GM21447 (cell line): ENCODE measurements around the gene PTCD3.

Source experiments
- ATAC-seq: cut with Tn5 transposase; IDR thresholded peaks from one replicate; pipeline ENCODE4 v1.9.1; 2021; ENCODE audit not compliant: unreplicated experiment

PTCD3 gene

DNA sequence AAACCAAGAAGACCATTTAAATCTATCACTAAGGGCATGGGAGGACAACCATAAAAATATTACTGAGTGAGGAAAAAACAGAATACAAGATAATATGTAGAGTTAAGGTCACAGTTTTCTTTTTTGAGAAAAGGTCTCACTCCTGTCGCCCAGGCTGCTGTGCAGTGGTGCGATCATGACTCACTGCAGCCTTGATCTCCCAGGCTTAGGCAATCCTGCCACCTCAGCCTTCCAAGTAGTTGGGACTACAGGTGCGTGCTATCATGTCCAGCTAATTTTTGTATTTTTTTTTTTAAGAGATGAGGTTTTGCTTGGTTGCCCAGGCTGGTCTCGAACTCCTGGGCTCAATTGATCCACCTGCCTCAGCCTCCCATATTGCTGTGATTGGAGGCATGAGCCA, 24.3 kb upstream of the PTCD3 start:
- no peak for ATAC-seq

DNA sequence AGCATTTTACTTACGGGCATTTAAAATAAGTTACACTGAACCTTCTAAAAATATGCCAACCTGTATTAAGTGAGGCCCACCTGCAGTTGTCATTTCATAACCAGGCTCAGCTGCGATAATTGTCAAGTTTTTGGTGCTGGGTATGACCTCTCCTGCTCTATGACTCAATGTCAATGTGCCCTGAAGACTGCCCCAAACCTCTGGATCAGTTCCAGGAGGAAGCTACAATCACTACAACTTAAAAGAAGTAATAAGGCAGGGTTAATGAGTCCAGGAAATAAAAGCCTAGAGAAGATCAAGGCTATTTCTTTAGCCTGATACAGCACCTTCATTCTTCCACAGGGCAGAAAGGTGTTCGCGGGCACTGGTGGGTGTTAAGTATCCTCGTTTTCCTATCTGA, 23.3 kb upstream of the PTCD3 start:
- ATAC-seq, result no peak

GRCh38 chr2:86087936-86088850, 17.8 kb upstream of the PTCD3 start:
- ATAC-seq, result no peak

DNA sequence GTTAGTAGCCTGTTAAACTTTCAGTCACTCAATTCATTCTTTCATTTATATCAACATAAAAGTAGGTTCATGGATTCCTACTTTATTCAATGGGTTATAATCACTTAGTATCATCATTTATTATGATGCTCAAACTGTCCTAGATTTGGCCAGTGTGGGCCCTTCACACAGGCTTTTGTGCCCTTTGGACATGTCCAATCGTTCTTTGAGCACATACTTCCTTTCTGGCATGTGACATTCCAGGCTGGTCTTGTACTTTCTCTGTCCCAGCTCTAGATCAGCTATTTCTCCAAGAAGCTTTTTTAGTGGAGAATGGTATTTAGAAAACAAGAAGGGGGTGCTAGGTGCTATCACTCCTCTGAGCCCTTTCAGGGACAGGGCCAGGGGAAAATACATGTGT, 11.8 kb upstream of the PTCD3 start:
- ATAC-seq, result no peak

DNA sequence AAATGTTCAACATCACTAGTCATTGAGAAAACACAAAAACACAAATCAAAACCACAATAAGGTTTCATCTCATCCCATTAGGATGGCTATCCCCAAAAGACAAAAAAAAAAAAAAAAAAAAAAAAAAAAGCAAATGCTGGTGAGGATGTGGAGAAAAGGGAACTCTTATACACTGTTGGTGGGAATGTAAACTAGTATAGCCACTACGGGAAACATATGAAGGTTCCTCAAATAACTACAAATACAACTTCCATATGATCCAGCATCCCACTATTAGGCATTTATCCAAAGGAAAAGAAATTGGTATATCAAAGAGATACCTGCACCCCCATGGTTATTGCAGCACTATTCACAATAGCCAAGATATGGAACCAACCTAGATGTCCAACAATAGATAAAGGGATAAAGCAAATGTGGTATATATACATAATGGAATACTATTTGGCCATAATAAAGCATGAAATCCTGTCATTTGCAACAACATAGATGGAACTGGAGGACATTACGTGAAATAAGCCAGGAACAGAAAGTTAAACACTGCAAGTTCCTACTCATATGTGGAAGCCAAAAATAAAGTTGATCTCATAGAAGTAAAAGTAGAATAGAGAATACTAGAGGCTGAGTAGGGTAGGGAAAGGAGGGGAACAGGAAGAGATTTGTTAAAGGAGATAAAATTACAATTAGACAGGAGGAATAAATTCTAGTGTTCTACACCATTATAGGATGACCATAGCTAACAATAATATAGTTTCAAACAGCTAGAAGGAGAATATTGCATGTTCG, 8.7 kb upstream of the PTCD3 start:
- no peak for ATAC-seq

DNA sequence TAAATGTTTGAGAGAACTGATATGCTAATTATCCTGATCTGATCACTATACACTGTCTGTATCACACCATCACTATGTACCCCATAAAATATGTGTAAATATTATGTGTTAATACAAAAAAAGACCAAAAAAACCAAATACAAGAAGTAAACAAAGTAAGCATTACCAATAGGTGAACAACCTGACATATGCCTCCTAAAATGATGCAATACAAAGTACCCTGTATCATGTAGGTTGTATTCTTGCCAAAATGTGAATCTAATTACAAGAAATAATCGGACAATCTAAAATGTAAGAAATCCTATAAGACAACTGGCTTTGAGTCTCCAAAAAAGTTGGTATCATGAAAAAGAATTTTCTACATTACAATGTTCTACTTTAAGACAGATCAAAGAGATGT, 8.1 kb upstream of the PTCD3 start:
- no peak for ATAC-seq

DNA sequence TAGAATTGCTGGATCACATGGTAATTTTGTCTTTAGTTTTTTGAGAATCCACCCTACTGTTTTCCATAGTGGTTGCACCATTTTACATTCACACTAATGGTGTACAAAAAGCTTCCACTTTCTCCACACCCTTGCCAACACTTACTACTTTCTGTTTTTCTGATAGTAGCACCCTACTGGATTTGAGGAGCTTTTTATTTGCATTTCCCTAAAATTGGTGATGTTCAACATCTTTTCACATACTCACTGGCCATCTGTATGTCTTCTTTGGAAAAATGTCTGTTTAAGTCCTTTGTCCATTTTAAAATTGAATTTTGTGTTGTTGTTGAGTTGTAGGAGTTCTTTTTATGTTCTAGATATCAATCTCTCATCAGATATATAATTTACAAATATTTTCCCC, 3.9 kb upstream of the PTCD3 start:
- no peak for ATAC-seq

- ATAC-seq, result peak; percentile 75
Measured at GRCh38 chr2:86105252-86105968, 625 bp upstream of the PTCD3 start, which contains the start of gene POLR1A. Gene POLR1A, minus strand, starts transcription at chr2:86105886. Its CDS starts 110 bp downstream, at chr2:86105776.

DNA sequence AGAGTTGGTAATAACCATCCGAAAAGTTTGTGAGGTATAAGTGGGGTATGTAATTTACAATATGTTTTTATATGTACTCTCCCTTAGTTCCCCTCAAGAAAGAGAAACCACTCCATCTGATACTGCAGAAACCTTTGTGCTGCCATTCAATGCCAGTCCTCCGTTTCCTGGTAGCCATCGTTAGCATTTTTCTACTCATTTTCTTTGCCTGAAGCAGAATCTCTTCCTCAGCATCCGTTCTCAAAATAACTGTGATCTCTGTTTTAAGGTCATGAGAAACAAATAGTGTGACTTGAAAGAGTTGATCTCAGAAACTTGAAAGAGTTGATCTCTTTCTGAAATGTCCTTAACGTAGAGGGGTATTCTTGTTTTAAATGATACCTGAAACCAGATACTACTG, 996 bp downstream of the PTCD3 start:
- ATAC-seq, result no peak

- no peak for ATAC-seq
Measured at GRCh38 chr2:86118130-86118529, 12.1 kb downstream of the PTCD3 start.

DNA sequence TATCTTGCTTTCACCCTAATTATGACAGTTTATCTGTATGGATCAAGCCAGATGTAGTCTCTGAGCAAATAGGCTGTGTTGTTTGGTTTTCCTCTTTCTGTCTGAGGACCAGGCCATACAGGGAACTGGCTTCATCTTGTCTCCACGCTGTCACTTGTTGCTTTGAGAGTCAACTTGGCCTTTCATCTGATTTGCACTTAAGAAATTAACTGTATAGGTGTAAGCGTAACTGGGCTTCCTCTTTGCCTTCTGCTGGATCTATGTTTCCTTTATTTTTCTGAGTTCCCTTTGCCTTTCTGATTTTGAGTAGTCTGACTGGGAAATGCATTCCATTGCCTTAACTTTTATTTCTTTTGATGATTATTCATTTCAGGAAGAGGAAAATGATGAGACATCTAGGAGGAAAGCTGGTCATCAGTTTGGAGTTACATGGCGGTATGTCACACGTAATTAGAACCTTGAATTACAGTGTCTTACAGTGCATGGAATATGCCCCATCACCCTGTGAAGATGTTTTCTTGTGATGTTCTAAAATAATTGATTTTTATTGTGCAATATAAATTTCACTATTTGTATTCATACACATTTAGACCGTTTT, 17.4 kb downstream of the PTCD3 start:
- no peak for ATAC-seq

DNA sequence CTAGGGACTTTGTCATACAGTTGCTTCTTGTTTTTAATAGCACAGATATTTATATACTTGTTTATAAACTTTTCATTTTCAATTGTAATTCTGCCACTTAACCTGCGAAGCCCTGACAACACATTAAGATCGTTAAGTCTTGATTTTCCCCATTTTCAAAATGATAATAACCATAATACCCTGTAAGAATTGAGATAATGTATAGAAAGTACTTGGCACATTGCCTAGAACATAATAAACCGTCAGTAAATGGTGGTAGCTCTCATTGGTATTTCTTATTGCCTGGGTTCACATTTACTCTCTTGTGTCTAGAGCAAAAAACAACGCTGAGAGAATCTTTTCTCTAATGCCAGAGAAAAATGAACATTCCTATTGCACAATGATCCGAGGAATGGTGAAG, 18.6 kb downstream of the PTCD3 start:
- ATAC-seq, result no peak

- no peak for ATAC-seq
Measured at GRCh38 chr2:86134709-86135108, 28.7 kb downstream of the PTCD3 start.

DNA sequence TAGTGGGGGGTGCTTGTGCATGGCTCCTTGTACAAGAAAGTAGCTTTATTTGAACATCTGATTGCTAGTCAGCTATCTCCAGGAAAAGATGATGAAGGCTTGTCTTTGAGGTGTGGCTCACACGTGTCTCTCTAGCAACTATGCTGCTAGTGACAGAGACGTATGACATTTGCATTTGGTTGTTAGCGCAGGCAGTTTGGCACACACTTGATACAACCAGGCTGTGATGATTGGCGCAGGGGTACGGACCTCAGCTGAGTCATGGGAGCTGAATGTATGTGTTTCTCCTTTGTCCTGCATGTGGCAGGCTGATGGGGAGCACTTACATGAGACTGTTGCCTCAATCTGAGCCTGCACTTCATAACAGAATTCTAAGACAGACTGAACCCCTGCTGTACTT, 29.6 kb downstream of the PTCD3 start:
- no peak for ATAC-seq

GRCh38 chr2:86136141-86136540, 30.1 kb downstream of the PTCD3 start:
- no peak for ATAC-seq

DNA sequence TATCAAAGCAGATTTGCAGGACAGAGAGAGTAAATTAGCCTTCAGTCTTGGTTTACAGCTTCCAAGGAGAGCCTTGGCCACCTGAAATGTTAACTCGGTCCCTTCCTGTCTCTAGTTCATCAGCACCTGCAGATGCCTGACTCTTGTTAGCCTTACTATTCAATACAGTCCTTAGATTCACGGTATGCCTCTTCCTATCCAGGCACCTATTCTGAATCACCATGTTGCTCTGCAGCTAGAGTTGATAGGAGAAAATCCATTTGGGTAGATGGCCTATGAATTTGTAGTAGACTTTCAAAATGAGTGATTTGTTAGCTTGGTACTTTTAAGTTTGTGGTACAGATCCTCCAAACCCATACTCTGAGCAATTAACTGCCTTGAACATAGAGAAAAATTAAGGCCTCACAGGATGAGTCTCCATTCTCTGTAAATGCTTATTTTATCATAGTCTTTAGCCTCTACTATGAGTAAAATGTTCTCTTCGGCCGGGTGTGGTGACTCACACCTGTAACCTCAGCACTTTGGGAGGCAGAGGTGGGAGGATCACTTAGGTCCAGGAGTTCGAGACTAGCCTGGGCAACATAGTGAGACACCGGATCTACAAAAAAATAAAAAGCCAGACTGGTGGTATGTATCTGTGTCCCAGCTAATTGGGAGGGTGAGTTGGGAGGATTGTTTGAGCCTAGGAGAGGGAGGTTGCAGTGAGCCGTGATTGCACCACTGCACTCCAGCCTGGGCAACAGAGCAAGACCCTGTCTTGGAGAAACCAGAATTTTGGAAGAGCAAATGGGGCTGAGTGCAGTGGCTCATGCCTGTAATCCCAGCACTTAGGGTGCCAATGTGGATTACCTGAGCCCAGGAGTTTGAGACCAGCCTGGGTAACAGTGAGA, 32.9 kb downstream of the PTCD3 start:
- ATAC-seq, result no peak

- no peak for ATAC-seq
Measured at GRCh38 chr2:86139981-86140380, 33.9 kb downstream of the PTCD3 start.

GRCh38 chr2:86140969-86141392, 34.9 kb downstream of the PTCD3 start:
- ATAC-seq, result no peak

- no peak for ATAC-seq
Measured at GRCh38 chr2:86142436-86143257, 36.6 kb downstream of the PTCD3 start.
